Thymus (tissue), 11 donors: Measurements from ENCODE around the gene CAMK2G. TPM values are rescaled to one million over a fixed set of nuclear protein-coding genes. Genes with fewer than 3 reads are reported as not detected.

Source experiments
- DNase-seq, 9 donors: peaks; one replicate each; pipeline ENCODE4 v3.0.0-alpha.2; 2013; ENCODE audit warnings: low spot score in 9 of 9, low read depth in 6 of 9, missing footprints in 1 of 9
- H3K27ac ChIP-seq, 2 donors: one replicate each; pipeline ENCODE4 v1.5.1; 2013; ENCODE audit warnings: control low read depth in 1 of 2, low read depth in 1 of 2, low read length in 1 of 2, mild to moderate bottlenecking in 1 of 2, moderate library complexity in 1 of 2
- H3K27me3 ChIP-seq, 2 donors: one replicate each; pipeline ENCODE4 v1.5.1; 2013; ENCODE audit warnings: low read length in 1 of 2; ENCODE audit not compliant: control insufficient read depth in 2 of 2, insufficient read depth in 1 of 2
- H3K36me3 ChIP-seq, 2 donors: one replicate each; pipeline ENCODE4 v1.5.1; 2013; ENCODE audit warnings: low read length in 1 of 2, mild to moderate bottlenecking in 1 of 2, moderate library complexity in 1 of 2; ENCODE audit not compliant: control insufficient read depth in 2 of 2, insufficient read depth in 2 of 2
- H3K4me1 ChIP-seq, 2 donors: one replicate each; pipeline ENCODE4 v1.5.1; 2013; ENCODE audit warnings: low read length in 2 of 2; ENCODE audit not compliant: control insufficient read depth in 2 of 2, insufficient read depth in 2 of 2
- H3K4me3 ChIP-seq, 2 donors: one replicate each; pipeline ENCODE4 v1.5.1; 2013; ENCODE audit warnings: low read length in 2 of 2, control low read depth in 1 of 2, mild to moderate bottlenecking in 1 of 2
- H3K9me3 ChIP-seq, 2 donors: one replicate each; pipeline ENCODE4 v1.5.1; 2013; ENCODE audit warnings: low read length in 1 of 2, mild to moderate bottlenecking in 1 of 2; ENCODE audit not compliant: control insufficient read depth in 2 of 2, insufficient read depth in 1 of 2
- WGBS: extraction: QIAGEN DNeasy Blood & Tissue Kit; methylation state at CpG from one replicate; pipeline ENCODE4 v1.1.7; 2013; 5-methylcytosine and 5-hydroxymethylcytosine counted together
- polyA plus RNA-seq: library from polyadenylated mRNA; stranded (reverse); fragments of 200-250 nt; gene quantifications from one replicate; pipeline ENCODE4 v1.2.3, GENCODE V29; 2013
- total RNA-seq: library from RNA; stranded (reverse); fragments of 120-200 nt; gene quantifications from one replicate; pipeline ENCODE4 v1.2.4, GENCODE V29; 2013
- donor health status: healthy.

CAMK2G gene
- total and polyA plus RNA-seq, 2 donors = 10.5 to 17.2 TPM

- 97% methylated on average over 9 of the region's 9 CpGs for WGBS
- Histone ChIP-seq H3K4me1 (no peaks in the 10 kb centered on the region), H3K9me3 (no peaks in the 10 kb centered on the region), H3K4me3 (no peak overlapping the region), H3K27me3 (no peaks in the 10 kb centered on the region), H3K27ac (no peak overlapping the region), H3K36me3 (peaks cover 54 to 56% of the 10 kb centered on the region in 2 donors)
- DNase-seq = no peak
Measured at GRCh38 chr10:73841526-73842285, 32.6 kb downstream of the CAMK2G start.

- no peaks in the 10 kb centered on the region for H3K9me3 ChIP-seq
- no peak for DNase-seq
- WGBS = 98% methylated on average over 9 of the region's 9 CpGs
- no peak overlapping the region for H3K4me3 ChIP-seq
- H3K36me3 ChIP-seq = peaks cover 50 to 60% of the 10 kb centered on the region in 2 donors
- H3K27ac ChIP-seq = no peak overlapping the region
- no peaks in the 10 kb centered on the region for H3K4me1 ChIP-seq
- no peaks in the 10 kb centered on the region for H3K27me3 ChIP-seq
Measured at GRCh38 chr10:73841061-73841421, 33.3 kb downstream of the CAMK2G start.

- Histone ChIP-seq H3K4me3 (no peak overlapping the region), H3K9me3 (no peaks in the 10 kb centered on the region), H3K4me1 (no peaks in the 10 kb centered on the region), H3K27me3 (no peaks in the 10 kb centered on the region), H3K27ac (no peak overlapping the region), H3K36me3 (peaks cover 48 to 61% of the 10 kb centered on the region in 2 donors)
- 97% methylated on average over 13 of the region's 13 CpGs for whole genome bisulfite sequencing
- no peak for DNase-seq
Measured at GRCh38 chr10:73840403-73841060, 33.8 kb downstream of the CAMK2G start.

GRCh38 chr10:73840056-73840402, 34.3 kb downstream of the CAMK2G start:
- H3K27ac ChIP-seq = no peak overlapping the region
- 98% methylated on average over 4 of the region's 4 CpGs for WGBS
- DNase-seq = no peak
- H3K4me3 ChIP-seq = no peak overlapping the region
- no peaks in the 10 kb centered on the region for H3K9me3 ChIP-seq
- H3K27me3 ChIP-seq = no peaks in the 10 kb centered on the region
- peaks cover 46 to 65% of the 10 kb centered on the region in 2 donors for H3K36me3 ChIP-seq
- no peaks in the 10 kb centered on the region for H3K4me1 ChIP-seq

DNA sequence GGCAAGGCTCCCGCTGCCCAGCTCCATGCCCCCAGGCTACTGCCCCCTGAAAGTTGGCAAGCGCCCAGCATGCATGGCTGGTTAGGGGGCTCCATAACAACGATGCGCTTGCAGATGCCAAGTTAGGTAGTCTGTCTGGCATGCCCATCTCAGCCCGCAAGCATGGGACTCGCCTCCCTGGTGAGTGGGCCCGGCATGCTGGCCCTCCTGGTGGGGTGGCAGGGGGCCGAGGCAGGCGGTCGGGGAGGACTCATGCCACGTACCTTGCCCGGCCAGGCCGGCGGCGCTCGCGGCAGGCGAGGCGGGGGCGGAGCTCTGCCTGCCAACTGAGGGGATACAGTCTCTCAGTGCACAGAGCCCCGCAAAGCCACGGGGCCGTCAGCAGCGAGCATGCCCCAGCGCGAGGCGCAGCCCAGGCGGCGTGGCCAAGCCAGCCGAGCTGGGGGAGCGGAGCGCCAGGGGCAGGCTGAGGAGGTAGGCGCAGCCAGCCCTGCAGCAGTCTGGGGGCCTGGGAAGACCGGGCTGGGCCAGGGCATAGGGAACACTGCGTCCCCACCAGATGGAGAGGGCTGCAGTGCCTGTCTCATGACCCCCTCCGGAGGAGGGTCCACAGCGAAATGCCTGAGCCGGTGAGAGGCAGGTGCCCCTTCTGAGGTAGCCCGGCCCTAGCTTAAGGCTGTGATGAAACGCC, 34.9 kb downstream of the CAMK2G start:
- Histone ChIP-seq H3K36me3 (peaks cover 41 to 61% of the 10 kb centered on the region in 2 donors), H3K4me3 (no peak overlapping the region), H3K4me1 (no peaks in the 10 kb centered on the region), H3K27me3 (no peaks in the 10 kb centered on the region), H3K9me3 (no peaks in the 10 kb centered on the region), H3K27ac (no peak overlapping the region)
- 98% methylated on average over 40 of the region's 40 CpGs for WGBS
- no peak for DNase-seq

GRCh38 chr10:73838827-73839226, 35.5 kb downstream of the CAMK2G start:
- no peak for DNase-seq
- Histone ChIP-seq H3K27ac (no peak overlapping the region), H3K27me3 (no peaks in the 10 kb centered on the region), H3K36me3 (peaks cover 41 to 61% of the 10 kb centered on the region in 2 donors), H3K4me3 (no peak overlapping the region), H3K9me3 (no peaks in the 10 kb centered on the region), H3K4me1 (no peaks in the 10 kb centered on the region)
- 97% methylated on average over 8 of the region's 8 CpGs for WGBS

DNA sequence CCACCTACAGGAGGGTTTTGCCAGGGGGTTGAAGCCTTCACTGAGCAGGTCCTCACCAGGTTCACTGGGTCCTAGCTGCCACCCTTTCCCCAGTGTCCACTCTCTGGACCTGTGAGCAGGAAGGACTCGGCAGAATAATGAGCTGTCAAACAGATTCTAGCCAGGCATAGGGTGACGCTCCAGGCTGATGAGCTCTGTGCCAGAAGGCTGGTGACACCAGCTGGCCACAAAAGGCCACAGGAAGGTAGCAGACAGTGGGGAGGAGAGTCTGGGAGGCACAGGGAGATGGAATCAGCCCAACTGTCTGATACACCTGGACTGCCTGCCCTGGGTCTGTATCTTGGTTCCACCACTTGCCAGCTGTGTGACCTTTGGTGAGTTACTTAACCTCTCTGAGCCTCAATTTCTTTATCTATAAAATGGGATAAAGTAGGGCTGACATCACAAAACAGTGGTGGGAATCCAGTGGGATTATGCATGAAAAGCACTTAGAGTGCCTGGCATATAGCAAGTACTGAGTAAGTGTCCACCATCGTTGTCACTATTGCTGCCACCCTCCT, 36.3 kb downstream of the CAMK2G start:
- DNase-seq = no peak
- 97% methylated on average over 3 of the region's 3 CpGs for WGBS
- Histone ChIP-seq H3K36me3 (peaks cover 36 to 54% of the 10 kb centered on the region in 2 donors), H3K27me3 (no peaks in the 10 kb centered on the region), H3K4me1 (no peaks in the 10 kb centered on the region), H3K4me3 (no peak overlapping the region), H3K27ac (no peak overlapping the region), H3K9me3 (no peaks in the 10 kb centered on the region)

- H3K4me1 ChIP-seq = no peaks in the 10 kb centered on the region
- no peaks in the 10 kb centered on the region for H3K27me3 ChIP-seq
- peaks cover 27 to 44% of the 10 kb centered on the region in 2 donors for H3K36me3 ChIP-seq
- no peak for DNase-seq
- H3K4me3 ChIP-seq = no peak overlapping the region
- H3K27ac ChIP-seq = no peak overlapping the region
- WGBS = 94% methylated on average over 3 of the region's 3 CpGs
- H3K9me3 ChIP-seq = no peaks in the 10 kb centered on the region
Measured at GRCh38 chr10:73837072-73837471, 37.3 kb downstream of the CAMK2G start.

GRCh38 chr10:73836427-73836980, 37.9 kb downstream of the CAMK2G start:
- no peak for DNase-seq
- H3K9me3 ChIP-seq = no peaks in the 10 kb centered on the region
- no peaks in the 10 kb centered on the region for H3K4me1 ChIP-seq
- 95% methylated on average over 11 of the region's 11 CpGs for WGBS
- no peaks in the 10 kb centered on the region for H3K27me3 ChIP-seq
- peaks cover 21 to 38% of the 10 kb centered on the region in 2 donors for H3K36me3 ChIP-seq
- no peak overlapping the region for H3K4me3 ChIP-seq
- no peak overlapping the region for H3K27ac ChIP-seq
